Ectodermal cell (in vitro differentiated cells): ENCODE measurements around the gene EMC8.
"Not testable (repeated sequence)": the region's sequence is repeated elsewhere in the genome, so short reads cannot be mapped to it uniquely, and the experiment has no call there.

Source experiments
- H3K27ac ChIP-seq: 2 replicates; pipeline ENCODE4 v1.7.0; 2013; ENCODE audit warnings: mild to moderate bottlenecking, low read depth, low read length; ENCODE audit not compliant: insufficient read depth, poor library complexity, severe bottlenecking
- H3K27me3 ChIP-seq: 2 replicates; pipeline ENCODE4 v1.7.0; 2013; ENCODE audit warnings: mild to moderate bottlenecking, low read length; ENCODE audit not compliant: insufficient read depth, control insufficient read depth, poor library complexity, severe bottlenecking
- H3K36me3 ChIP-seq: one replicate; pipeline ENCODE4 v1.7.0; 2013; ENCODE audit warnings: low read length; ENCODE audit not compliant: control insufficient read depth, insufficient read depth
- H3K4me1 ChIP-seq: one replicate; pipeline ENCODE4 v1.7.0; 2013; ENCODE audit warnings: low read length; ENCODE audit not compliant: control insufficient read depth, insufficient read depth
- H3K4me3 ChIP-seq: 2 replicates; pipeline ENCODE4 v1.7.0; 2013; ENCODE audit warnings: low read depth, low read length, control low read depth; ENCODE audit not compliant: insufficient read depth
- H3K9me3 ChIP-seq: 2 replicates; pipeline ENCODE4 v1.7.0; 2013; ENCODE audit warnings: mild to moderate bottlenecking, low read length, moderate library complexity; ENCODE audit not compliant: control insufficient read depth
- WGBS, 2 experiments: methylation state at CpG; one replicate each; pipeline ENCODE4 v1.1.7; 2013; ENCODE audit warnings: missing lambda C conversion rate in 2 of 2; 5-methylcytosine and 5-hydroxymethylcytosine counted together

Gene EMC8

GRCh38 chr16:85842848-85843247, 43.5 kb upstream of the EMC8 start:
- Histone ChIP-seq H3K27me3 (no peaks in the 10 kb centered on the region), H3K36me3 (no peaks in the 10 kb centered on the region), H3K4me3 (no peak overlapping the region), H3K9me3 (no peaks in the 10 kb centered on the region), H3K4me1 (no peaks in the 10 kb centered on the region), H3K27ac (no peak overlapping the region)
- WGBS, 2 experiments: 90 to 94% methylated on average over 9 of the region's 9 CpGs

- Histone ChIP-seq H3K4me1 (no peaks in the 10 kb centered on the region), H3K27ac (no peak overlapping the region), H3K9me3 (no peaks in the 10 kb centered on the region), H3K36me3 (no peaks in the 10 kb centered on the region), H3K4me3 (no peak overlapping the region), H3K27me3 (no peaks in the 10 kb centered on the region)
- WGBS, 2 experiments: 90 to 94% methylated on average over 9 of the region's 9 CpGs
Measured at GRCh38 chr16:85842435-85842834, 43.1 kb upstream of the EMC8 start.

DNA sequence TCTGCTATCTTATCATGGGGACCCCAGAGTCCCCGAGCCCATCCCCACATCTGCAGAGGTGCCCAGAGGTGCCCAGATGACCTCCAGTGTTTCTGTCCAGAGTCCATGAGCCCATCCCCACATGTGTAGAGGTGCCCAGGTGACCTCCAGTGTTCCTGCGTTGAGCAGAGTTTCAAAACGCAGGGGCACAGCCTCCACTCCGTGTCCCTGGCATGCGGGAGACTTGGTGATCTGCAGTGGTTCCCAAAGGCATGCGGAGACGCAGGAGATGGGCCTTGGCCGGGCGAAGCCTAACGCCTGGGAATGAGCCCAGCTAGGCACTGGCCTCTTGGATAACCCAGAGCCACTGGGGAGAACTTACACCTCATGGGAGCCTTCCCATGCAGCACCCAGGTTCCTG, 41.5 kb upstream of the EMC8 start:
- Histone ChIP-seq H3K36me3 (no peaks in the 10 kb centered on the region), H3K27me3 (no peaks in the 10 kb centered on the region), H3K4me1 (no peaks in the 10 kb centered on the region), H3K4me3 (no peak overlapping the region), H3K9me3 (no peaks in the 10 kb centered on the region), H3K27ac (no peak overlapping the region)
- WGBS, 2 experiments: 95% methylated on average over 10 of the region's 10 CpGs

DNA sequence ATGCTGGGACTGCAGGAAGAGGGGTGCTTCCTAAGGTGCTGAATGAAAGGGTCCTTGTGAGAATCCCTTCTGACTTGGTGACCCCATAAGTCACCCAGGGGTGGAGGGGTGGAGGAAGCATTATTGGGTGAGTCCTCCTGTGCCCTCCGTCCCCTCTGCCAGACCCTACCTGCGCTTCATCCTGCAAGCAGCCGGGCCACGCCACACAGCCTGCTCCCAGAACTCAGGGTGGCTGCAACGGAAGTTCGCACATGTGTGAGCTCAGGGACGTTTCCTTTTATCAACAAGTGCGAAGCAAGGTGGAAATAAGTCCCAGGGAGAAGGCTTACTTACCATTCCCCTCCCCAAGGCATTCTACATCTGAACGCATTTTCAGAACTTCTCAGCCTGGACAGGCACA, 41.1 kb upstream of the EMC8 start:
- Histone ChIP-seq H3K9me3 (no peaks in the 10 kb centered on the region), H3K36me3 (no peaks in the 10 kb centered on the region), H3K27ac (no peak overlapping the region), H3K4me1 (no peaks in the 10 kb centered on the region), H3K4me3 (no peak overlapping the region), H3K27me3 (no peaks in the 10 kb centered on the region)
- WGBS, 2 experiments: 95 to 96% methylated on average over 9 of the region's 9 CpGs

DNA sequence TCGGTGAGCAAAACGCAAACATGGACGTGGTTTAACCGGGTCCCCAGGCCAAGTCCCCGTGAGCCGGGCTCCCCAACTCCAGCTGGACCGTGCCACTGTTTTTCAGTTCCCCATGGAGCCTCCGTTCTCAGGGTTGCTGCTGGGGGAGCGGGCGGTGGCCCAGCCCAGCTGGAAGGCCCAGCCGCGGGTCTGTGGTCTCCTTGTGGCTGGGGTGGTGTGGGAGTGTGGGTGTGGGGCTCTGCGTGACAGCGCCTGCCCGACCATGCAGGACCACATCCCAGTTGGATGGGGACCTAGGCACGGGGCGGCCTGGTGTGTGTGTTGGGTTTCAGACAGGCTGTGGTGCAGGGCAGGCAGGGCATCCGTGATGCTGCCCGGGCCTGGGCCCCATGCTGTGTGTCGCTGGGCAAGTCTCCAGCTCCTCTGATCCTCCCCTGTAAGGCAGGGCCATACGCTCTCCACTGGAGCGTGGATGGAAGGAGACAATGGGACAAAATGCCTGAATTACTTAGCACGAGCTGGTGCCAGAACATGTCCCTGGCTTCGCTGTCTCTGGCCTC, 40.4 kb upstream of the EMC8 start:
- whole genome bisulfite sequencing, 2 experiments: 94% methylated on average over 24 of the region's 24 CpGs
- H3K27ac ChIP-seq: no peak overlapping the region
- no peaks in the 10 kb centered on the region for H3K27me3 ChIP-seq
- H3K4me1 ChIP-seq: no peaks in the 10 kb centered on the region
- H3K4me3 ChIP-seq: no peak overlapping the region
- H3K9me3 ChIP-seq: no peaks in the 10 kb centered on the region
- no peaks in the 10 kb centered on the region for H3K36me3 ChIP-seq

DNA sequence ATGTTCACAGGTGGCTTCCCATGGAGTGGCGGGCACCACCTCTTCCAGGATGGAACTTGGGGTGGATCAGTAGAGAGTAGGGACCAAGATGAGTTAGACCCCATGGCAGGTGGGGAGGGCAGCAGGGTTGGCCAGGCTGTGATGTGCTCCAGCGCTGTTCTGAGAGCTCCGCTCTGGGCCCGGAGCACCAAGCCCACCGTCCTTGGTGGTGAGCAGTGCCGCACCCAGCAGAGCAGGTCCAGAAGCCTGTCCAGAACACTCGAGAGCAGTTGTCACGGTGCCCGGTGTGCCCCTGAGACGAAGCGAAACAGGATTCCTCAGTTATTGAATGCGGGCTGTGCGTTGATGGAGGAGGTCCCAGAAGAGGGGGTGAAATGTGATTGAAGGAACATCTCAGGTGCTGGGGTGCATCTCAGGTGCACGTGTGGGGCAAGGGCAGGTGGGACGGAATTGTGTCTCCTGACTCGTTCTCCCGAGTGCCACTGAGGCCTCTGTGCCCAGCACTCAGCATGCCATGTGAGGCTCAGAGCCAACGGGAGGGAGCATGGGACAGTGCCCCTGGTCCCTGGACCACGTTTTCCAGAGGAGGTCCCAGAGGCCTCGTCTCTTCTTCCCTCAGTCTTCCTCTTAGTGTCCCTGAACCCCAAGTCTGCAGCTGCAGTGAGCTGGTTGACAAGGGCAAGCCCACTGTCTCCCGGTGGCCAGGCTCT, 39.7 kb upstream of the EMC8 start:
- no peak overlapping the region for H3K4me3 ChIP-seq
- H3K27ac ChIP-seq: no peak overlapping the region
- no peaks in the 10 kb centered on the region for H3K9me3 ChIP-seq
- no peaks in the 10 kb centered on the region for H3K36me3 ChIP-seq
- H3K4me1 ChIP-seq: no peaks in the 10 kb centered on the region
- H3K27me3 ChIP-seq: no peaks in the 10 kb centered on the region
- WGBS, 2 experiments: 93 to 95% methylated on average over 21 of the region's 21 CpGs

DNA sequence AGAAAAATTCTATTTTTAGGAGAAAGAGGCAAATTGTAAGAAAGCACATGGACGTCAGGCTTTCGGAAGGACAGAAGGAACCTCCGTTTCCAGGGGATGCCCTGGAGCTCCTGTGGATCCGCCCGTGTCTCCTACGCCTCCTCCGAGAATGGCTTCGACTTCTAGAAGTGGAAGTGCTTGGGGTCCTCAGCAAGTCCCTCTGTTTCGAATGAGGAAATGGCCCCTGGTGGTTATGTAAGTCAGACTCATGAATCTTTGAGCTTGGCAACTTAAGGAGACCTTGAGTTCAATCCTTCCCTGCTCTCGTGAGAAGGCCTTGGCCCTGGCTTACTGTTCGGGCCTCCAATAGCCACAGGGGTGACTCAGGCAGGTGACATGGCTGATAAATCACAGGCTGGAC, 39.0 kb upstream of the EMC8 start:
- WGBS, 2 experiments: 94 to 95% methylated on average over 11 of the region's 11 CpGs
- Histone ChIP-seq H3K36me3 (no peaks in the 10 kb centered on the region), H3K4me1 (no peaks in the 10 kb centered on the region), H3K9me3 (no peaks in the 10 kb centered on the region), H3K4me3 (no peak overlapping the region), H3K27me3 (no peaks in the 10 kb centered on the region), H3K27ac (no peak overlapping the region)

GRCh38 chr16:85837654-85838053, 38.3 kb upstream of the EMC8 start:
- not testable (repeated sequence) for H3K27ac ChIP-seq, H3K4me1 ChIP-seq, H3K27me3 ChIP-seq, H3K9me3 ChIP-seq, H3K4me3 ChIP-seq, H3K36me3 ChIP-seq
- WGBS, 2 experiments: 95 to 98% methylated on average over 4 of the region's 4 CpGs

GRCh38 chr16:85836706-85837582, 37.6 kb upstream of the EMC8 start:
- Histone ChIP-seq H3K4me1 (no peaks in the 10 kb centered on the region), H3K27me3 (no peaks in the 10 kb centered on the region), H3K27ac (no peak overlapping the region), H3K36me3 (no peaks in the 10 kb centered on the region), H3K4me3 (no peak overlapping the region), H3K9me3 (no peaks in the 10 kb centered on the region)
- 82 to 83% methylated on average over 24 of the region's 24 CpGs for WGBS, 2 experiments

GRCh38 chr16:85835956-85836705, 36.8 kb upstream of the EMC8 start:
- WGBS, 2 experiments: 90 to 91% methylated on average over 22 of the region's 22 CpGs
- Histone ChIP-seq H3K27ac (no peak overlapping the region), H3K9me3 (no peaks in the 10 kb centered on the region), H3K4me1 (no peaks in the 10 kb centered on the region), H3K4me3 (no peak overlapping the region), H3K36me3 (no peaks in the 10 kb centered on the region), H3K27me3 (no peaks in the 10 kb centered on the region)
